K562 (cell line): ENCODE results near the gene NKAIN4. TPM values are rescaled to one million over a fixed set of nuclear protein-coding genes. Genes with fewer than 3 reads are reported as not detected.
A peak's percentile ranks its signal among the peaks of the same experiment; 100 is the strongest.

Source experiments
- ATAC-seq: fragments of 200-7000 bp; cut with Tn5 transposase; 3 replicates; pipeline ENCODE4 v1.9.1; 2020; ENCODE audit warnings: moderate library complexity
- BruUV-seq: library from RNA; stranded (reverse); fragments of 400-500 nt; replicated peaks from 2 replicates; lab custom pipeline; 2021; lab: Mats Ljungman, UMichigan
- CTCF ChIA-PET: fragments of 300-600 bp; formaldehyde crosslinking; extraction: SDS; loops from one replicate; lab custom pipeline; 2021; ENCODE audit warnings: low intra/inter-chr PET ratio; lab: Yijun Ruan, JAX
- POLR2A ChIA-PET: fragments of 300-600, 350-650 bp; sonication (Branson Sonifier 250); formaldehyde crosslinking; extraction: SDS; loops from one replicate; lab custom pipeline; 2021; ENCODE audit warnings: antibody characterized with exemption, inconsistent platforms; lab: Yijun Ruan, JAX
- DNase-seq, 4 experiments: peaks; one replicate each; pipeline versions ENCODE4 v3.0.0 to v3.0.0-alpha.2; 2011 to 2018; ENCODE audit warnings: low spot score in 3 of 4, mixed read lengths in 3 of 4; ENCODE audit errors: extremely low read depth in 1 of 4
- FAIRE-seq: peaks from 2 replicates; lab custom pipeline; 2011; peaks lifted over from hg19 to GRCh38; lab: Jason Lieb, UNC
- H2AFZ ChIP-seq: 2 replicates; pipeline ENCODE4 v1.6.0; 2011; ENCODE audit warnings: low read depth, low read length, control low read depth, inconsistent platforms
- H3K27ac ChIP-seq: fragments of 200-600 bp; 3 replicates; pipeline ENCODE4 v1.8.0; 2011; ENCODE audit warnings: low read depth, mild to moderate bottlenecking, control low read depth, inconsistent platforms, low read length, moderate library complexity, mixed read lengths; ENCODE audit errors: extremely low read depth
- H3K27me3 ChIP-seq, 2 experiments: fragments of 300-600 bp in 1 of 2; 2 replicates in 1 of 2; 3 replicates in 1 of 2; pipeline versions ENCODE4 v1.6.0 to v1.8.0; 2011; ENCODE audit warnings: inconsistent platforms in 2 of 2, low read length in 2 of 2, mild to moderate bottlenecking in 1 of 2, mixed read lengths in 1 of 2, moderate library complexity in 1 of 2; ENCODE audit not compliant: control insufficient read depth in 2 of 2, insufficient read depth in 2 of 2
- H3K36me3 ChIP-seq: fragments of 300-600 bp; 3 replicates; pipeline ENCODE4 v1.8.0; 2011; ENCODE audit warnings: mild to moderate bottlenecking, low read length, inconsistent platforms; ENCODE audit not compliant: control insufficient read depth, insufficient read depth
- H3K4me1 ChIP-seq, 2 experiments: fragments of 200-600 bp in 1 of 2; replicated peaks in 1 of 2; 2 replicates in 1 of 2; 3 replicates in 1 of 2; pipeline versions ENCODE4 v1.5.1 to v1.8.0; 2011; ENCODE audit warnings: inconsistent platforms in 2 of 2, low read length in 2 of 2, mild to moderate bottlenecking in 1 of 2, mixed read lengths in 1 of 2, moderate library complexity in 1 of 2; ENCODE audit not compliant: control insufficient read depth in 2 of 2, insufficient read depth in 2 of 2
- H3K4me2 ChIP-seq: 2 replicates; pipeline ENCODE4 v1.6.1; 2011; ENCODE audit warnings: low read length, control low read depth, inconsistent platforms, mixed read lengths; ENCODE audit not compliant: insufficient read depth
- H3K4me3 ChIP-seq: fragments of 200-600 bp; sonication (generic), shearing (Covaris generic); 2 replicates; pipeline ENCODE4 v1.5.1; 2016; ENCODE audit warnings: control low read depth, inconsistent platforms
- H3K79me2 ChIP-seq: fragments of 200-600 bp; 3 replicates; pipeline ENCODE4 v1.8.0; 2011; ENCODE audit warnings: low read length, inconsistent platforms; ENCODE audit not compliant: control insufficient read depth, insufficient read depth
- H3K9ac ChIP-seq, 2 experiments: 2 replicates each; pipeline versions ENCODE4 v1.6.0 to v1.6.1; 2011; ENCODE audit warnings: low read depth in 2 of 2, low read length in 2 of 2, control low read depth in 1 of 2, inconsistent platforms in 1 of 2, mild to moderate bottlenecking in 1 of 2, mixed read lengths in 1 of 2; ENCODE audit not compliant: insufficient read depth in 1 of 2
- H3K9me1 ChIP-seq: one replicate; pipeline ENCODE4 v1.6.0; 2011; ENCODE audit warnings: inconsistent platforms, mild to moderate bottlenecking, low read length, moderate library complexity; ENCODE audit not compliant: control insufficient read depth, insufficient read depth
- H3K9me3 ChIP-seq: replicated peaks from 2 replicates; pipeline ENCODE4 v1.5.1; 2011; ENCODE audit warnings: low read depth, low read length, inconsistent platforms; ENCODE audit not compliant: control insufficient read depth, insufficient read depth
- H4K20me1 ChIP-seq: replicated peaks from 2 replicates; pipeline ENCODE4 v1.6.1; 2011; ENCODE audit warnings: low read length, inconsistent platforms, mixed read lengths; ENCODE audit not compliant: control insufficient read depth, insufficient read depth
- POLR2A ChIP-seq: fragments of 450-650 bp; conservative IDR thresholded peaks from 2 replicates; pipeline ENCODE4 v1.6.1; 2016
- POLR2G ChIP-seq: fragments of 200-400 bp; formaldehyde crosslinking; IDR thresholded peaks from 2 replicates; pipeline ENCODE4 v1.6.1; 2017; ENCODE audit warnings: low read depth, mild to moderate bottlenecking, antibody characterized with exemption, low read length, moderate library complexity
- RBFOX2 ChIP-seq: fragments of 200-400 bp; formaldehyde crosslinking; IDR thresholded peaks from 2 replicates; pipeline ENCODE4 v1.6.1; 2017; ENCODE audit warnings: low read depth, mild to moderate bottlenecking, low read length, moderate library complexity
- RBM22 ChIP-seq: fragments of 200-400 bp; formaldehyde crosslinking; IDR thresholded peaks from 2 replicates; pipeline ENCODE4 v1.6.1; 2018; ENCODE audit warnings: low read length, low read depth; ENCODE audit not compliant: poor library complexity, severe bottlenecking
- TCFL5 ChIP-seq: fragments of 250-450 bp; sonication (Bioruptor Pico); conservative IDR thresholded peaks from 2 replicates; pipeline ENCODE4 v1.6.1; 2021; ENCODE audit warnings: mild to moderate bottlenecking, moderate library complexity, matching md5 sums
- ZNF592 ChIP-seq: fragments of 450-650 bp; IDR thresholded peaks from 2 replicates; pipeline ENCODE4 v1.6.1; 2017; ENCODE audit warnings: antibody characterized with exemption, mild to moderate bottlenecking
- WGBS: fragments of 100-300 bp; shearing (Covaris generic); methylation state at CpG from one replicate; pipeline ENCODE4 v1.1.6; 2016; ENCODE audit warnings: low coverage, mixed read lengths; ENCODE audit not compliant: insufficient coverage; ENCODE audit errors: missing lambda C conversion rate; 5-methylcytosine and 5-hydroxymethylcytosine counted together
- in situ Hi-C: fragments of 300-500 bp; cut with MboI; formaldehyde crosslinking; loops from 4 replicates; pipeline ENCODE4 v1.15.0; 2018; ENCODE audit warnings: inconsistent platforms, mixed read lengths
- intact Hi-C: fragments of 100-400 bp; cut with micrococcal nuclease; formaldehyde crosslinking; loops from 2 replicates; pipeline ENCODE4 v1.14.2; 2022
- polyA plus RNA-seq, 8 experiments: library from polyadenylated mRNA; depleted of rRNA in 4 of 8; stranded (reverse) in 5 of 8; unstranded in 3 of 8; fragments of >200 nt; fragmentation: Nextera tagmentation in 2 of 8; fragmentation: Illumina TruSeq in 1 of 8; extraction: Ambion mirVana in 2 of 8; extraction: Trizol in 1 of 8; gene quantifications; 2 replicates each; pipeline versions ENCODE4 v1.2.1 to v1.2.3, GENCODE V29; 2011 to 2014; ENCODE audit warnings: inconsistent platforms in 1 of 8, missing spikeins in 1 of 8
- total RNA-seq, 7 experiments: library from RNA; depleted of rRNA in 6 of 7; stranded (reverse); fragments of >200 nt in 6 of 7; fragmentation: Illumina TruSeq in 2 of 7; extraction: Trizol in 2 of 7; gene quantifications; 2 replicates each; pipeline versions ENCODE4 v1.2.1 to v1.2.3, GENCODE V29; 2011 to 2021; ENCODE audit warnings: low replicate concordance in 1 of 7

NKAIN4 gene
- total and polyA plus RNA-seq, 9 of the 15 experiments (the other 6 are each of a cell fraction or from before 2014, with no cell fraction given): not detected

- H3K9ac ChIP-seq: no peak overlapping the region; a peak in 1 of 4 replicates
- H3K4me3 ChIP-seq: no peak overlapping the region
- no peak for FAIRE-seq
- intact Hi-C loops: no loop called here
- peaks cover 94% of the 10 kb centered on the region for H3K79me2 ChIP-seq
- peaks cover 62% of the 10 kb centered on the region for H4K20me1 ChIP-seq
- ATAC-seq: no peak
- DNase-seq: no peak
- H3K4me2 ChIP-seq: no peak overlapping the region
- H3K9me3 ChIP-seq: no peaks in the 10 kb centered on the region
- H3K4me1 ChIP-seq: peaks cover 0 to 11% of the 10 kb centered on the region in 2 experiments; a peak in 3 of 5 replicates
- POLR2A ChIA-PET: interaction anchor here (0.8 to 1.2 kb wide), 5 partner anchors 8 to 181 kb away, joined by 3 to 7 read pairs (median 3); no protein-coding TSS in a partner anchor
- H3K36me3 ChIP-seq: peaks cover 93% of the 10 kb centered on the region
- no peak overlapping the region for H2AFZ ChIP-seq
- in situ Hi-C loops: no loop called here
- no TSS peak for BruUV-seq
- TF ChIP-seq RBM22: peak; percentile 33
- TF ChIP-seq TCFL5 (CRISPR knock-in tag): no peak
- 0 out of 2 replicates have a peak, but pooled peaks have one; percentile 12 for TF ChIP-seq POLR2A
- TF ChIP-seq POLR2G: 0 out of 2 replicates have a peak, but pooled peaks have one; percentile 43
- TF ChIP-seq ZNF592: no peak
- peak; percentile 32; the same call in 1 of the 2 replicates for TF ChIP-seq RBFOX2
- TF ChIP-seq, all 486 proteins: peak for 4
- 99% methylated on average over 23 of the region's 29 CpGs for WGBS
- CTCF ChIA-PET: no interaction called here
- Histone ChIP-seq H3K27ac (no peak overlapping the region), H3K27me3 (no peaks in the 10 kb centered on the region), H3K9me1 (no peaks in the 10 kb centered on the region)
Observed at GRCh38 chr20:63202811-63203526, 51.3 kb downstream of the NKAIN4 start.
